GM19239 (cell line): ENCODE measurements around the gene MED7.

ENCODE experiments used
- DNase-seq: peaks from one replicate; pipeline ENCODE4 v3.0.0; 2011; ENCODE audit warnings: low spot score; ENCODE audit not compliant: insufficient read length
- FAIRE-seq: peaks from 2 replicates; lab custom pipeline; 2011; peaks lifted over from hg19 to GRCh38; lab: Jason Lieb, UNC

The MED7 gene

DNA sequence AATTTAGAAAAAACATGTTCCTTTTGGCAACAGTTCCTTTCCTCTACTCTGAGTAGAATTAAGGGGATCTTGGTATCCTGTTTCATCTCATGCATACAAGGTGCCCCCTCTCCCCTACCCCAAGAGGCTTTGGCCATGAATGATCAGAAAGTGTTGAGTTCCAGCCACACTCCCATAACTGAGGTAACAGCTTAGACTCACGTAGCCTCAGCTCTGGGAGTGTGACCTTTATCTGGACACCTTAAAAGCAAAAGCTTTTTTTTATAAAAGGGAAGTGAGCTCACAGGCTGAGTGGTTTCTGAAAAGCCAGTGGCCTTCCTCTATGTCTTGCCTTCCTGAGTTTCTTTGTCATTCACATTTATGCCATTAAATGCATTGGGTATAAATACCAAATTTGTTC is 32.9 kb downstream of the MED7 start:
- FAIRE-seq (no peak), DNase-seq (no peak)

DNA sequence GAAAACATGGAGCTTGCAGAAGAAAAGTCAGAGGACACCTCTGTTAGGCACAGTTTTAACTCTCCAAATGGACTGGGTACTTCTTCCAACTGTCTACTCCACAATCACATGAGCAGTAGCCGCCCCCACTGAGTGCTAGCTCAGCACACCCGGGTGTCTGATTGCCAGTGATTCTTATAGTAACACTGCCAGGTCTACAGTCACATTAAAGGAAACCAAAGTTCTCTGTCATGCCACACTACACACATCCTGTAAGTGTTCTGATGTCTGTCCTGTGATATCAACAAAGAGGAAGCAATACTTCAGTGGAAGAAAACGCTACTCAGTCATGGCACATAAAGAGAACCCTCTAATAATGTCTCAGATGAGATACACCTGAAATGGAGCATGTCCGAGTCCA is 33.7 kb downstream of the MED7 start, which contains the start of gene HAVCR2:
Gene HAVCR2, minus strand, starts transcription at position 69 of the 400 bp plus-strand sequence. Its CDS starts 61 bp downstream, at position 8.
- DNase-seq (peak; percentile 30), FAIRE-seq (peak; percentile 95)

DNA sequence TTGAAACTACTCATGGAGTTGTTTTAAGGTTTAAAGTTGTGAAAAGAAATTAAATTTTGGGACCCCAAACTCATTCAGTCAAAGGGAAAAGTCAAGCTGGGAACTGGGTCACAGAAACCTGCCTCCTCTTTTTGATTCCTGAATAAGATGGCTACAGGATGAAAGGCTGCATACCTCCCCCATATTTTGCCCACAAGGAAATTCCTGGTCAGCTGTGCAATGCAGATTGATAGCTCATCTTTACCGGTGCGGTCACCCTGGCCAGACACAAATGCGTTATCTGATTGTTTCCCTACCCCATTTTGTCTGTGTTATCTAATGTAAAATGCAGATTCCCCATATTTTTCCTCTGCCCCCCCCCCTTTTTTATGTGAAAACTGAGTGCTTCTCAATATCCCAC is 35.2 kb downstream of the MED7 start:
- DNase-seq (no peak), FAIRE-seq (no peak)

- FAIRE-seq (peak; percentile 89), DNase-seq (no peak)
Observed at GRCh38 chr5:157106630-157107461, 35.8 kb downstream of the MED7 start.

DNA sequence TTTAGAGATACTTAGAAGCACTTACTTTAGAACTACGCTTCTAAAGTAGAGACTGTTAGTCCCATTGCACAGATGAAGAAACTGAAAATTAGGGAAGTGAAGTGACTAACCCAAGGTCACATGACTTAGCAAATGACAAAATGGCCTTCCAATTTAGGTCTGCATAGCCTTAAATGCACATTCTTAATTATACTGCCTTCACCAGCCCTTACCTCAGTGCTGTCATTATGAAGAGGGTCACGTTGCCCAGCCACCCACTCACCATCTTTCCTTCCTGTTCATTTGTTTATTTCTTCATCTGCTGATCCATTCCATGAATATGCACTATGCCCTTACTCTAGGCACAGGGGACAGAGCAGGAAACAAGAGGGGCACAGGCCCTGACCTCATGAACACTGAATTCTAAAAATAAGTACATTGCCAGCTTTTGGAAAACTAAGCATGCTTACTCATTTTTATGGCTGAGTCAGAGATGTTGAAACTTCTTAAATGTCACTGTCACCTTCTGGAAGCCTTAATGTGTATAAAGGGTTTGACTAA is 42.5 kb downstream of the MED7 start:
- FAIRE-seq (peak; percentile 78), DNase-seq (no peak)

GRCh38 chr5:157088342-157088990 is 54.2 kb downstream of the MED7 start:
- FAIRE-seq: no peak
- DNase-seq: no peak
